ENCODE measurements around the gene SWAP70.

GRCh38 chr11:9704620-9705019 is 40.7 kb downstream of the SWAP70 start:
- TF ChIP-seq CGGBP1 (CRISPR knock-in tag; IDR thresholded peaks at IDR 0.05): no peak
- TF ChIP-seq SRF (CRISPR knock-in tag; IDR thresholded peaks at IDR 0.05): no peak
- no peak for TF ChIP-seq HNRNPK (IDR thresholded peaks at IDR 0.05; ENCODE audit: low read depth, low read length, poor library complexity, severe bottlenecking)
- TF ChIP-seq EZH2 (IDR thresholded peaks at IDR 0.05; ENCODE audit: borderline replicate concordance, low read depth, low read length): no peak
- no peak for TF ChIP-seq CTCF (IDR thresholded peaks at IDR 0.05 in 2 of 3, conservative IDR thresholded peaks at IDR 0.05 in 1 of 3; ENCODE audit: insufficient read depth in 2 of 3, low read depth in 1 of 3, low read length in 3 of 3)
- TF ChIP-seq MYC (IDR thresholded peaks at IDR 0.05; ENCODE audit: low read depth, low read length): no peak
- no peak for TF ChIP-seq MYC (CRISPR knock-in tag; IDR thresholded peaks at IDR 0.05; ENCODE audit: borderline replicate concordance, low read depth)

Data from K562 (cell line).